A673 (cell line): ENCODE data around the gene SNX24. TPM values are rescaled to one million over a fixed set of nuclear protein-coding genes. Genes with fewer than 3 reads are reported as not detected.
"Not testable (repeated sequence)": the region's sequence is repeated elsewhere in the genome, so short reads cannot be mapped to it uniquely, and the experiment has no call there.

Experiments used
- BruUV-seq: library from RNA; stranded (reverse); fragments of 400-500 nt; replicated peaks from 2 replicates; lab custom pipeline; 2021; lab: Mats Ljungman, UMichigan
- CTCF ChIA-PET: fragments of 300-600 bp; sonication (Branson Sonifier 250); formaldehyde crosslinking; loops from one replicate; lab custom pipeline; 2022; ENCODE audit warnings: antibody characterized with exemption; lab: Charles Lee
- POLR2A ChIA-PET: fragments of 300-600 bp; sonication (Branson Sonifier 250); formaldehyde crosslinking; loops from one replicate; lab custom pipeline; 2022; ENCODE audit warnings: antibody characterized with exemption; ENCODE audit not compliant: low non-redundant PET; lab: Charles Lee
- DNase-seq: peaks from one replicate; pipeline ENCODE4 v3.0.0-alpha.2; 2015; ENCODE audit warnings: low spot score
- H3K27ac ChIP-seq: fragments of 200-600 bp; sonication (generic); 2 replicates; pipeline ENCODE4 v1.5.1; 2016; ENCODE audit warnings: mixed run types, low read depth, mild to moderate bottlenecking, mixed read lengths, antibody characterized with exemption, low read length; ENCODE audit not compliant: poor library complexity, severe bottlenecking
- H3K27me3 ChIP-seq: fragments of 200-600 bp; sonication (generic); replicated peaks from 2 replicates; pipeline ENCODE4 v1.6.1; 2017; ENCODE audit warnings: mixed run types, low read depth, mild to moderate bottlenecking, mixed read lengths, antibody characterized with exemption, low read length; ENCODE audit not compliant: insufficient read depth, poor library complexity
- H3K36me3 ChIP-seq: fragments of 200-600 bp; sonication (generic); 2 replicates; pipeline ENCODE4 v1.6.1; 2016; ENCODE audit warnings: mixed run types, mild to moderate bottlenecking, mixed read lengths, antibody characterized with exemption, low read length; ENCODE audit not compliant: insufficient read depth, poor library complexity, severe bottlenecking
- H3K4me1 ChIP-seq: fragments of 200-600 bp; sonication (generic); 2 replicates; pipeline ENCODE4 v1.6.1; 2017; ENCODE audit warnings: mixed run types, mild to moderate bottlenecking, mixed read lengths, antibody characterized with exemption, low read length; ENCODE audit not compliant: insufficient read depth, poor library complexity, severe bottlenecking
- H3K4me3 ChIP-seq: fragments of 200-600 bp; sonication (generic); 2 replicates; pipeline ENCODE4 v1.5.1; 2016; ENCODE audit warnings: low read depth, mixed run types, mild to moderate bottlenecking, mixed read lengths, low read length; ENCODE audit not compliant: poor library complexity, severe bottlenecking
- H3K9me3 ChIP-seq: fragments of 200-600 bp; sonication (generic); 2 replicates; pipeline ENCODE4 v1.6.1; 2016; ENCODE audit warnings: mixed run types, low read depth, mild to moderate bottlenecking, mixed read lengths, antibody characterized with exemption, low read length; ENCODE audit not compliant: poor library complexity, severe bottlenecking
- CTCF ChIP-seq: fragments of 300-800, 200-600 bp; sonication (generic); conservative IDR thresholded peaks from 2 replicates; pipeline ENCODE4 v1.5.1; 2017; ENCODE audit warnings: low read depth, mild to moderate bottlenecking, antibody characterized with exemption, low read length, moderate library complexity, mixed read lengths
- EZH2 ChIP-seq: fragments of 200-600 bp; sonication (generic); IDR thresholded peaks from 2 replicates; pipeline ENCODE4 v1.6.1; 2017; ENCODE audit warnings: borderline replicate concordance, low read depth, mild to moderate bottlenecking, mixed read lengths, antibody characterized with exemption, low read length; ENCODE audit not compliant: poor library complexity, severe bottlenecking
- intact Hi-C: fragments of 100-400 bp; cut with micrococcal nuclease; formaldehyde crosslinking; loops from one replicate; pipeline ENCODE4 v1.10.0; 2022; ENCODE audit not compliant: unreplicated experiment
- total RNA-seq: library from RNA; stranded (reverse); gene quantifications from 2 replicates; pipeline ENCODE4 v1.2.3, GENCODE V29; 2021

The SNX24 gene
- total RNA-seq, 1 experiment from 2014 or later, result 13.6 TPM

- H3K4me3 ChIP-seq, result no peak overlapping the region
- no peak overlapping the region for H3K27ac ChIP-seq
- H3K36me3 ChIP-seq, result no peaks in the 10 kb centered on the region
- intact Hi-C loops, result no loop called here
- H3K27me3 ChIP-seq, result no peaks in the 10 kb centered on the region
- no TSS peak for BruUV-seq
- H3K9me3 ChIP-seq, result no peaks in the 10 kb centered on the region
- no peaks in the 10 kb centered on the region for H3K4me1 ChIP-seq
- no peak for TF ChIP-seq CTCF
- TF ChIP-seq EZH2, result no peak
- CTCF ChIA-PET, result no interaction called here
- POLR2A ChIA-PET, result no interaction called here
- DNase-seq, result no peak
Observed at GRCh38 chr5:122909470-122910100, 64.2 kb downstream of the SNX24 start.

GRCh38 chr5:122913436-122913835 is 68.0 kb downstream of the SNX24 start:
- CTCF ChIA-PET, BruUV-seq, DNase-seq, intact Hi-C loops, H3K4me3 ChIP-seq, H3K9me3 ChIP-seq, H3K27me3 ChIP-seq, H3K36me3 ChIP-seq, POLR2A ChIA-PET, H3K27ac ChIP-seq, H3K4me1 ChIP-seq: not testable (repeated sequence)

- Histone ChIP-seq H3K27me3 (no peaks in the 10 kb centered on the region), H3K36me3 (no peaks in the 10 kb centered on the region), H3K9me3 (no peaks in the 10 kb centered on the region), H3K27ac (no peak overlapping the region), H3K4me3 (no peak overlapping the region), H3K4me1 (no peaks in the 10 kb centered on the region)
- BruUV-seq, result no TSS peak
- POLR2A ChIA-PET, result no interaction called here
- no peak for DNase-seq
- intact Hi-C loops, result no loop called here
- TF ChIP-seq EZH2 (no peak), CTCF (no peak)
- CTCF ChIA-PET, result no interaction called here
Observed at GRCh38 chr5:122915717-122916461, 70.5 kb downstream of the SNX24 start.

- CTCF ChIA-PET, result no interaction called here
- no peaks in the 10 kb centered on the region for H3K27me3 ChIP-seq
- intact Hi-C loops, result no loop called here
- TF ChIP-seq CTCF (no peak), EZH2 (no peak)
- POLR2A ChIA-PET, result no interaction called here
- H3K27ac ChIP-seq, result no peak overlapping the region
- no peak overlapping the region for H3K4me3 ChIP-seq
- no peaks in the 10 kb centered on the region for H3K9me3 ChIP-seq
- no peak for DNase-seq
- no TSS peak for BruUV-seq
- H3K4me1 ChIP-seq, result no peaks in the 10 kb centered on the region
- no peaks in the 10 kb centered on the region for H3K36me3 ChIP-seq
Observed at GRCh38 chr5:122916490-122916889, 71.1 kb downstream of the SNX24 start.
